ENCODE results near the gene APOBEC3C. TPM values are rescaled to one million over a fixed set of nuclear protein-coding genes. Genes with fewer than 3 reads are reported as not detected.

APOBEC3C gene
- polyA plus RNA-seq, 1 donor from 2014 or later = not detected

GRCh38 chr22:39068033-39068785 lies 54.2 kb downstream of the APOBEC3C start:
- H3K4me3 ChIP-seq (ENCODE audit: low read length) = no peak overlapping the region
- no peaks in the 10 kb centered on the region for H3K36me3 ChIP-seq (ENCODE audit: insufficient read depth, low read length)
- TF ChIP-seq REST (IDR thresholded peaks at IDR 0.05; ENCODE audit: borderline replicate concordance) (no peak), MXI1 (conservative IDR thresholded peaks at IDR 0.05; ENCODE audit: poor library complexity, severe bottlenecking) (no peak), RAD21 (conservative IDR thresholded peaks at IDR 0.05) (no peak), SMC3 (conservative IDR thresholded peaks at IDR 0.05; ENCODE audit: poor library complexity) (no peak), POLR2AphosphoS5 (IDR thresholded peaks at IDR 0.05) (no peak), EP300 (conservative IDR thresholded peaks at IDR 0.05; ENCODE audit: poor library complexity, severe bottlenecking) (no peak), CTCF (IDR thresholded peaks at IDR 0.05; ENCODE audit: poor library complexity, severe bottlenecking) (no peak), EZH2 (IDR thresholded peaks at IDR 0.05; ENCODE audit: borderline replicate concordance, insufficient read depth, low read length, poor library complexity, severe bottlenecking) (no peak), TAF1 (IDR thresholded peaks at IDR 0.05; ENCODE audit: low read depth) (no peak)
- H3K27me3 ChIP-seq (ENCODE audit: insufficient read depth, low read depth, low read length) = no peaks in the 10 kb centered on the region
- no peaks in the 10 kb centered on the region for H3K9me2 ChIP-seq (ENCODE audit: insufficient read depth, low read length)
- H3K79me2 ChIP-seq (replicated peaks; ENCODE audit: insufficient read depth, low read length) = no peaks in the 10 kb centered on the region
- no peak overlapping the region for H3K27ac ChIP-seq (ENCODE audit: low read length)
- H3K4me2 ChIP-seq (ENCODE audit: low read length) = no peak overlapping the region
- H4K20me1 ChIP-seq (ENCODE audit: insufficient read depth) = no peaks in the 10 kb centered on the region
- H3F3A ChIP-seq (ENCODE audit: insufficient read depth, low read length, poor library complexity, severe bottlenecking) = no peaks in the 10 kb centered on the region
- no peak overlapping the region for H2AFZ ChIP-seq (ENCODE audit: low read depth, low read length)
- H3K9ac ChIP-seq (ENCODE audit: low read length) = no peak overlapping the region
- no peaks in the 10 kb centered on the region for H3K9me3 ChIP-seq (ENCODE audit: low read length)

Other genes starting within 250 kb of the APOBEC3C start
- 94.4 and 95.0 TPM in 2 replicates for gene DNAL4, start 220.1 kb upstream of the APOBEC3C start, polyA plus RNA-seq
- 17.0 and 19.3 TPM in 2 replicates for gene NPTXR, start 170.2 kb upstream of the APOBEC3C start, polyA plus RNA-seq
- gene CBX6, start 142.0 kb upstream of the APOBEC3C start, polyA plus RNA-seq = 13.0 and 16.3 TPM in 2 replicates
- not detected in 2 replicates for gene APOBEC3A, start 56.6 kb upstream of the APOBEC3C start, polyA plus RNA-seq
- gene APOBEC3B, start 31.9 kb upstream of the APOBEC3C start, polyA plus RNA-seq = not detected in 2 replicates
- gene APOBEC3D, start 6.9 kb downstream of the APOBEC3C start, polyA plus RNA-seq = not detected in 2 replicates
- not detected in 2 replicates for gene APOBEC3F, start 26.6 kb downstream of the APOBEC3C start, polyA plus RNA-seq
- gene APOBEC3G, start 63.0 kb downstream of the APOBEC3C start, polyA plus RNA-seq = not detected in 2 replicates
- gene APOBEC3H, start 83.0 kb downstream of the APOBEC3C start, polyA plus RNA-seq = not detected in 2 replicates
- gene CBX7, start 138.4 kb downstream of the APOBEC3C start, polyA plus RNA-seq = 4.4 and 6.1 TPM in 2 replicates
- 0.08 and 0.61 TPM in 2 replicates for gene PDGFB, start 230.7 kb downstream of the APOBEC3C start, polyA plus RNA-seq

All from neural cell (in vitro differentiated cells).